MM.1S (cell line): ENCODE measurements around the gene NTM.

Experiments
- DNase-seq: peaks from one replicate; pipeline ENCODE4 v3.0.0-alpha.2; 2015
- H2AFZ ChIP-seq: fragments of 300-600 bp; sonication (generic); 2 replicates; pipeline ENCODE4 v1.6.0; 2016; ENCODE audit warnings: antibody characterized with exemption, low read length
- H3F3A ChIP-seq: fragments of 300-600 bp; sonication (generic); 2 replicates; pipeline ENCODE4 v1.6.1; 2016; ENCODE audit warnings: mild to moderate bottlenecking, antibody characterized with exemption, low read length, moderate library complexity, mixed read lengths; ENCODE audit not compliant: insufficient read depth
- H3K27ac ChIP-seq: fragments of 300-600 bp; sonication (generic); 2 replicates; pipeline ENCODE4 v1.5.1; 2016; ENCODE audit warnings: mild to moderate bottlenecking, low read length
- H3K27me3 ChIP-seq: fragments of 300-600 bp; sonication (generic); replicated peaks from 2 replicates; pipeline ENCODE4 v1.6.0; 2016; ENCODE audit warnings: low read length; ENCODE audit not compliant: insufficient read depth
- H3K36me3 ChIP-seq: fragments of 300-600 bp; sonication (generic); replicated peaks from 2 replicates; pipeline ENCODE4 v1.6.1; 2016; ENCODE audit warnings: mild to moderate bottlenecking, low read length, mixed read lengths; ENCODE audit not compliant: insufficient read depth
- H3K4me1 ChIP-seq: fragments of 300-600 bp; sonication (generic); 2 replicates; pipeline ENCODE4 v1.6.1; 2016; ENCODE audit warnings: low read length, mixed read lengths
- H3K4me2 ChIP-seq: fragments of 300-600 bp; sonication (generic); 2 replicates; pipeline ENCODE4 v1.6.0; 2016; ENCODE audit warnings: low read depth, low read length
- H3K4me3 ChIP-seq: fragments of 300-600 bp; sonication (generic); 2 replicates; pipeline ENCODE4 v1.5.1; 2016; ENCODE audit warnings: low read length, mixed read lengths
- H3K79me2 ChIP-seq: fragments of 300-600 bp; sonication (generic); 2 replicates; pipeline ENCODE4 v1.6.1; 2016; ENCODE audit warnings: mixed run types, low read length, mixed read lengths
- H3K9ac ChIP-seq: fragments of 300-600 bp; sonication (generic); 2 replicates; pipeline ENCODE4 v1.6.1; 2016; ENCODE audit warnings: low read length, mixed read lengths
- H3K9me2 ChIP-seq: fragments of 300-600 bp; sonication (generic); replicated peaks from 2 replicates; pipeline ENCODE4 v1.6.1; 2016; ENCODE audit warnings: mild to moderate bottlenecking, low read length, mixed read lengths; ENCODE audit not compliant: insufficient read depth
- H3K9me3 ChIP-seq: fragments of 300-600 bp; sonication (generic); replicated peaks from 2 replicates; pipeline ENCODE4 v1.6.1; 2016; ENCODE audit warnings: mild to moderate bottlenecking, low read length, mixed read lengths; ENCODE audit not compliant: insufficient read depth
- H4K20me1 ChIP-seq: fragments of 300-600 bp; sonication (generic); 2 replicates; pipeline ENCODE4 v1.6.1; 2016; ENCODE audit warnings: mild to moderate bottlenecking, low read length, moderate library complexity, mixed read lengths; ENCODE audit not compliant: insufficient read depth
- EZH2 ChIP-seq: fragments of 300-600 bp; sonication (generic); optimal IDR thresholded peaks from 2 replicates; pipeline ENCODE3; 2017; ENCODE audit warnings: low read depth, mild to moderate bottlenecking, antibody characterized with exemption, low read length, mixed read lengths
- EZH2phosphoT487 ChIP-seq: fragments of 300-600 bp; sonication (generic); IDR thresholded peaks from 2 replicates; pipeline ENCODE4 v1.6.1; 2018; ENCODE audit warnings: antibody characterized with exemption, low read length
- TF ChIP-seq, protein P1 (sequence below): fragments of 300-600 bp; sonication (generic); IDR thresholded peaks from 2 replicates; pipeline ENCODE4 v1.5.1; 2016; ENCODE audit warnings: antibody characterized with exemption, low read length, mixed read lengths

Gene NTM

DNA sequence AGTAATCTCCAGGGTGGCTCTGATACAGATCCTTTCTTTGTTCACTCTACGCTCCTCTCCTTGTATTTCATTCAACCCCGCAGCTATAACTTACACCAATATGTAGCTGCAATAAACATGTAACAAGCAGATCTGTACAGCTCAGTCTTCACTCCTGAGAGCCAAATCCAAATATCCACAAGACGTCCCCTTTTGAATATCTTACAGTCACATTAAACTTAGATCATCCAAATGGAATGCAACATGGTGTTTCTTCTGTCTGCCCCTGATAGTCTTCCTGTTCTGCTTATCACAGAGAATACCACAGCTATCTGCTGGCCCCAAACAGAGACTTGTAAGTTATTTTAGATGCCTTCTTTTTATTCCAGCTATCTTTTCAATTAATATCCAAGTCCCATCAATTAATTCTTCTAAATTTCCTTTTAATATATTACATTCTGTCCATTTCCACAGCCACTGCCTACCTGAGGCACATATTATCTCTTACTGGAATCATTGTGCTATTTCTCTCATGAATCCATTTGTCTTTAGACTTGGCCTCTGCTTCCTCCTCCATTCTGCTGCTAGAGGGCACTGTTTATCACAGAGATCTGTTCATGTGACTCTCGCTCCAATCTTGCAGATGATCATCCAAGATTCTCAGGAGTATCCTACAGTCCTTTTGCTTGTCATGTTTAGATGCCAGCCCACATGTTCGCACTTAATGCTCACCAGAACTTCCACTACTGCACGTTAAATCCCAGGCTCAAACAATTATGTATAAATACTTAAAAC lies 908.6 kb downstream of the NTM start:
- H4K20me1 ChIP-seq: no peaks in the 10 kb centered on the region
- no peak overlapping the region for H3K4me3 ChIP-seq
- no peaks in the 10 kb centered on the region for H3K4me1 ChIP-seq
- H3F3A ChIP-seq: no peaks in the 10 kb centered on the region
- H3K9me3 ChIP-seq: no peaks in the 10 kb centered on the region
- peak; percentile 58 for DNase-seq
- H3K4me2 ChIP-seq: no peak overlapping the region
- TF ChIP-seq EZH2phosphoT487: no peak
- TF ChIP-seq, protein P1, sequence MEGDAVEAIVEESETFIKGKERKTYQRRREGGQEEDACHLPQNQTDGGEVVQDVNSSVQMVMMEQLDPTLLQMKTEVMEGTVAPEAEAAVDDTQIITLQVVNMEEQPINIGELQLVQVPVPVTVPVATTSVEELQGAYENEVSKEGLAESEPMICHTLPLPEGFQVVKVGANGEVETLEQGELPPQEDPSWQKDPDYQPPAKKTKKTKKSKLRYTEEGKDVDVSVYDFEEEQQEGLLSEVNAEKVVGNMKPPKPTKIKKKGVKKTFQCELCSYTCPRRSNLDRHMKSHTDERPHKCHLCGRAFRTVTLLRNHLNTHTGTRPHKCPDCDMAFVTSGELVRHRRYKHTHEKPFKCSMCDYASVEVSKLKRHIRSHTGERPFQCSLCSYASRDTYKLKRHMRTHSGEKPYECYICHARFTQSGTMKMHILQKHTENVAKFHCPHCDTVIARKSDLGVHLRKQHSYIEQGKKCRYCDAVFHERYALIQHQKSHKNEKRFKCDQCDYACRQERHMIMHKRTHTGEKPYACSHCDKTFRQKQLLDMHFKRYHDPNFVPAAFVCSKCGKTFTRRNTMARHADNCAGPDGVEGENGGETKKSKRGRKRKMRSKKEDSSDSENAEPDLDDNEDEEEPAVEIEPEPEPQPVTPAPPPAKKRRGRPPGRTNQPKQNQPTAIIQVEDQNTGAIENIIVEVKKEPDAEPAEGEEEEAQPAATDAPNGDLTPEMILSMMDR: peak; percentile 76
- H3K36me3 ChIP-seq: no peaks in the 10 kb centered on the region
- H3K9me2 ChIP-seq: no peaks in the 10 kb centered on the region
- no peaks in the 10 kb centered on the region for H3K27me3 ChIP-seq
- no peak overlapping the region for H3K9ac ChIP-seq
- H3K79me2 ChIP-seq: no peaks in the 10 kb centered on the region
- H3K27ac ChIP-seq: no peak overlapping the region
- no peak overlapping the region for H2AFZ ChIP-seq

DNA sequence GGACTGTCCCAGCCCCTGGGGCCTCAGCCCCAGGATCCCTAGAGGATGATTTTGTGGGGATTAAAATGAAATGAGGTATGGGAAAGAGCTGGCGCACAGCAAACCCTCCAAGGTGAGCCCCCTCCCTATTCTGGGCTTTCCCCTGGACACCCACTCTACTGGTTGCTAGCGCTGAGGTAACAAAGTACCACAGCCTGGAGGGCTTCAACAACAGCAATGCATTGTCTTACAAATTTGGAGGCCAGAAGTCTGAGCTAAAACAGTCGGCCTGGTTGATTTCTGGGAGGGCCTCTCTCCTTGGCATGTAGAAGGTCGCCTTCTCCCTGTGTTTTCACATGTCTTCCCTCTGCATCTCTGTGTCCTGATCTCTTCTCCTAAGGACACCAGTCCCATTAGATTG lies 913.6 kb downstream of the NTM start:
- Histone ChIP-seq H3F3A (no peaks in the 10 kb centered on the region), H4K20me1 (no peaks in the 10 kb centered on the region), H3K9ac (no peak overlapping the region), H3K9me2 (no peaks in the 10 kb centered on the region), H3K36me3 (no peaks in the 10 kb centered on the region), H3K27me3 (no peaks in the 10 kb centered on the region), H3K27ac (no peak overlapping the region), H3K9me3 (no peaks in the 10 kb centered on the region), H2AFZ (no peak overlapping the region), H3K4me2 (no peak overlapping the region), H3K4me1 (peaks cover 3% of the 10 kb centered on the region), H3K79me2 (no peaks in the 10 kb centered on the region), H3K4me3 (no peak overlapping the region)
- TF ChIP-seq EZH2phosphoT487 (no peak), EZH2 (no peak)
- TF ChIP-seq, protein P1: no peak
- no peak for DNase-seq

DNA sequence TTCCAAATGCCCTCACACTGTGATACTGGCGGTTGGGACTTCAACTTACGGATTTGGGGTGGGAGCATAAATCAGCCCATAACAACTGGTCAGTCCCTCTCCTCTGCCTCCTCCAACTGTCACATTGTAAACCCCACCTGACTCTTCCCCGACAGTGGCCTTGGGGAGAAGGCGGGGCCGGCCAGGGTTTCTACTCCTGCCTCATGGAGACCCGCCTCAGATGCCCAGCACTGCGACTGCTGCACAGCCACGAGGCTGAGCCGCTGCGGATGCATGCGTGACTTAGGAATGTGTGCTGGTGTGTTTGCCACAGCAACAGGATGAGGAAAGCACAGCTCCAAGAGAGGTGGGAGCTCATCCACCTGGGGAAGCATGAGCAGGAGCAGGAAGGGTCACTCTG lies 914.2 kb downstream of the NTM start:
- Histone ChIP-seq H3K4me2 (no peak overlapping the region), H2AFZ (no peak overlapping the region), H3K4me1 (peaks cover 8% of the 10 kb centered on the region), H3K79me2 (no peaks in the 10 kb centered on the region), H3K9me3 (no peaks in the 10 kb centered on the region), H3F3A (peaks cover 4% of the 10 kb centered on the region), H3K27ac (no peak overlapping the region), H3K9ac (no peak overlapping the region), H3K9me2 (no peaks in the 10 kb centered on the region), H3K36me3 (no peaks in the 10 kb centered on the region), H3K4me3 (no peak overlapping the region), H4K20me1 (no peaks in the 10 kb centered on the region), H3K27me3 (no peaks in the 10 kb centered on the region)
- DNase-seq: no peak
- TF ChIP-seq, protein P1: no peak
